CD4-positive, alpha-beta T cell treated with Interleukin-4 for 4 hours (primary cell): Measurements from ENCODE around the gene SLC26A8.
A peak's percentile ranks its signal among the peaks of the same experiment; 100 is the strongest.
"Not testable (repeated sequence)": the region's sequence is repeated elsewhere in the genome, so short reads cannot be mapped to it uniquely, and the experiment has no call there.

Experiments
- DNase-seq: peaks from one replicate; pipeline ENCODE4 v3.0.0-alpha.2; 2020

Gene SLC26A8

DNA sequence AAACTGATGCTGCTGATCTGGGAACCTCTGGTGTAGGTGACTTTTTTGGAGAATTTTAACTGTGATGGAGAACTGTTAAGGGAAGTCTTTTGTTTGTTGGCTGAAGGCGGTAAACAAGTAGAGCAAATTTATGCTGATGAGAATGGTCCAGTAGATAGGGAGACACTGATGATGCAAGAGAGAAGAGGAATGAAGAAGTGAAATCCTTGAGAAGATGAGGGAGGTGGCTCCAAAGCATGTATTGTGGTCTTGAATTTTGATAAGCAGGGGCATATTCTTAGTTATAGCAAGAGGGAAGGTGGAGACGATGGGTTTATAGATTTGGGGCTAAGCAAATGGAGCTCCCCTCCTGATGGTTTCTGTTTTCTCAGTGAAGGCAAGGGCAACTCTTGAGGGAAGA lies 25.1 kb upstream of the SLC26A8 start:
- no peak for DNase-seq

DNA sequence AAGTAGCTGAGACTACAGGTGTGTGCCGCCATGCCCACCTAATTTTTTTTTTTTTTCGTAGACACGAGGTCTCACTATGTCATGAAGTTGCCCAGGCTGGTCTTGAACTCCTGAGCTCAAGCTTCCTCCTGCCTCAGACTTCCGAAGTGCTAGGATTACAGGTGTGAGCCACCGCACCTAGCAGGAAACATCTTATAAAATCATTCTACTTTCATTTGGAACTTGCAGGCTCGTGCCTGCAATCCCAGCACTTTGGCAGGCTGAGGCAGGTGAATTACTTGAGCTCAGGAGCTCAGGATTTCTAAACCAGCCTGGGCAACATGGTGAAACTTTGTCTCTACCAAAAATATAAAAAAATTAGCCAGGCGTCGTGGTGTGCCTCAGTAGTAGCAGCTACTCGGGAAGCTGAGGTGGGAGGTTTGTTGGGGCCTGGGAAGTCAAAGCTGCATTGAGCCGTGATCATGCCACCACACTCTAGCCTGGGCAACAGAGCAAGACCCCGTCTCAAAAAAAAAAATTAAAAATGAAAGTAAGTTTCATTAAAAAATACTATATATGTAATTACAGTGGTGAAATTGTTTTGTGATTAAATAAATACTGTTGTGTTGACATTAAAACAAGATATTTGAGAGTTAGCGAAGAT lies 18.3 kb upstream of the SLC26A8 start:
- DNase-seq, result no peak

DNA sequence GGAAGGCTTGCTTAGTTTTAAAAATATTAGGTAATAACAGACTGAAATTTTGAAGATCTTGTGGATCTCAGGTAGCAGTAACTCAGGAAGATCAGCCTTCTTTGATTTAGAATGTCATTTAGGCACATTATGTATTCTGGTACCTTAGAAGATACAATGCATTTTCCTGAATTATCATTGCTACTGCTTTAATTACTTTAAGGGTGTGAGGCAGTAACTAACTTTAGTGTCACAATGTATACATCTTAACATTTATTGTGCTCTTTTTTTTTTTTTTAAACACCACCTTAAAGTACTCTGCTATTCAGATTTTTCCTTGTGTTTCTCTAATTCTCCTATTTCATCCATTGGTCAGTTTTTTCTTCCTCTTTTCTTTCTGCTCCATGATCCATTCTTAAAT lies 16.5 kb upstream of the SLC26A8 start:
- DNase-seq, result no peak

DNA sequence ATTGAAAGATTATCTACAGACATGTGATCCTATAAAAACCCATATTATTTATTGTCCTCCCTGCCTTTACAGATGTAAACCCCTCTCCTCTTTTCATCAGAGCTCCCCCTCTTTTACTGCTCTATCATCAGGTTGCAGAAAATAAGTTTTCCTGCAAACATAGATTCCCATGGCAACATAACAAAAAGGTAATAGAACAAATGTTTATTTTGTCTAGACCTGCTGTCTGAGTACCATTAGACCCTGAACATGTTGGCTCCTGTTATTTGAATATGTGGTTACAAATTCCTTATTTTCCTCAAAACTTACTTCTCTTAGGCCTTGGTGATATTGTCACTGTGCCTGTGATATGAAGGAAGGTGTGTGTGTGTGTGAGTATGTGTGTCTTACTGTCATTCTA lies 14.7 kb upstream of the SLC26A8 start:
- DNase-seq, result no peak

DNA sequence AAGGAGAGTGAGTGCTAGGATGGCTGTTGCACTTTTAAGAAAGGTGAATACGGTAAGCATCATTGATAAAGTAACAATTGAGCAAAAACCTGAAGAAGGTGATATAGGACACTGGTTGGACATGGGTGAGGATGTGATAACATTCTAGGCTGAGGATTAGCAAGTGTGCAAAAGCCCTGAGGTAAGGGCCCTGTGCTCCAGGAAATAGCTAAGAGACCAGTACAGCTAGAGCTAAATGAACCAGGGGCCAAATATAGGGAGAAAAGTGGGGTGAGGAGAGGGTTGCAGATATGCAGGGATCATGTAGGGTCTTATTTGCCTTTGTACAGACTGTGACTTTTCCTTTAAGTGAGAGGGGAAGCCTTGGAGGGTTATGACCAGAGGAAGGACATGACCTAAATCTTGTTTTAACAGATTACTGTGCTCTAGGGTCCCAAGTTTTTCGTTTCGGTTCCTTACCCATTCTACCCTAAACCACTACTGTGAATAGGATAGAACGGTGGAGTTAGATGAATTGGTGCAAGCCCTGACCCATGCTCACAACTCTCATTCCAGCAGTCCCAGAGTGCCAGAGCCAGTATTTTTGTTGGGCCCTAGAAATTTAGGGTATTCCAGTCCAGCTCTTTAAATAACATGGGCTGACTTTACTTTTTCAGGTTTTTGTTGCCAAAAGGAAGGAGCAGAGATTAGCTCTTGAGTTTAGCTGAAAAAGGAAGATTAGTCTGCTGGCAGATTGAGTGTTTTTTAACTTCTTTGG lies 13.9 kb upstream of the SLC26A8 start:
- no peak for DNase-seq

DNA sequence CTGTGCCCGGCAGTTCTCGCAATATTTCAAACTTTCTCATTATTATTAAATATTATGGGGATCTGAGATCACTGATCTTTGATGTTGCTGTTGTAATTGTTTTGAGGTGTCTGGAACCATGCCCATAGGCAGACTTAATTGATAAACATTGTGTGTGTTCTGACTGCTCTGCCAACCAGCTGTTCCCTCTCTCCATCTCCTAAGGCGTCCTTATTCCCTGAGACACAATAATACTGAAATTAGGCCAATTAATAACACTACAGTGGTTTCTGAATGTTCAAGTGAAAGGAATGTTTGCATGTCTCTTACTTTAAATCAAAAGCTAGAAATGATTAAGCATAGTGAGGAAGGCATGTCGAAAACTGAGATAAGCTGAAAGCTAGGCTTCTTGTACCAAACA lies 10.8 kb upstream of the SLC26A8 start:
- DNase-seq, result no peak

DNA sequence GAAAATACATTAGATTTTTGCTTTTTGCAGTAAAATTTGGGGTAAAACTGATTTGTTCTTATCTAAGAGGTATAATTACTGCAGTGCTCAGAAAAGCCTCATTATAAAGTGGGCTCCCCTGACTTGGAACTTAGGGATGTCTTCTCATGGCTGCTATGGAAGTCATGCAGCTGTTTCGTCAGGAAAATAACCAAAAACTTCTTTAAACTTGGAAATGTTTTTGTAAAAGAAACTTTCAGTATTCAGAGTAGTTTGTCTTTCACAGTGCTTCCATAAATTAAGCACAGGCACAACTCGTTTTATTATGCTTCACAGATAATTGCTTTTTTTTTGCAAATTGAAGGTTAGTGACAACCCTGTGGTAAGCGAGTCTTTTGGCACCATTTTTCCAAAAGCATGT lies 10.0 kb upstream of the SLC26A8 start:
- DNase-seq, result no peak

DNA sequence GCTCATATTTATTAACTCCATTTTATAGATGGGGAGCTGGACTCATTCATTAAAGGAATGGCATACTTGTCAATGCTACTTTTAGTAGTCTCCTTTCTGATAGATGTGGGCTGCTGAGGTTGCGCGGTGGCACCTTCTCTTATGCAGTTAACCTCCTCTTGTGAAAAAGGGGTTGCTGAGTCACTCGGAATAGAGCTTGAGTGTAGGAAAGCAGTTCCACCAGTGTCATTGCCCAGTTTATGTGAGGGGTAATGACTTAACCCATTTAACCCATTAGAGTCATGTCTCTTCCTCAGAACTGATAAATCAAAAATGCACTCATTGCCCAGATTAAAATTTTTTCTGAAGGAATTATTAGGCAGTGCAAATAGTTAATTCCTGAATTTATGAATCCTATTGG lies 9.5 kb upstream of the SLC26A8 start:
- DNase-seq, result peak; percentile 35

DNA sequence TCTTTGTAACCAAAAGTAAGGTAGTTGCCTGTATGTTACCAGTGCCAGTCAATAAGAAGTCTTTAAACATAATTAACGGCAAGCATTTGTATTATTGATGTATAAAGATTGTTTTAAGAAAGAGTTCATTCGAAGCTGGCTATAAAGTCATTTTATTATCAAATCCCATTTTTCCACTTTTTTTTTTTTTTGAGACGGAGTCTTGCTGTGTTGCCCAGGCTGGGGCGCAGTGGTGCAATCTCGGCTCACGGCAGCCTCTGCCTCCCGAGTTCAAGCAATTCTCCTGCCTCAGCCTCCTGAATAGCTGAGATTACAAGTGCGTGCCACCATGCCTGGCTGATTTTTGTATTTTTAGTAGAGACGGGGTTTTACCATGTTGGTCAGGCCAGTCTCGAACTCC lies 8.7 kb upstream of the SLC26A8 start:
- DNase-seq, result not testable (repeated sequence)

DNA sequence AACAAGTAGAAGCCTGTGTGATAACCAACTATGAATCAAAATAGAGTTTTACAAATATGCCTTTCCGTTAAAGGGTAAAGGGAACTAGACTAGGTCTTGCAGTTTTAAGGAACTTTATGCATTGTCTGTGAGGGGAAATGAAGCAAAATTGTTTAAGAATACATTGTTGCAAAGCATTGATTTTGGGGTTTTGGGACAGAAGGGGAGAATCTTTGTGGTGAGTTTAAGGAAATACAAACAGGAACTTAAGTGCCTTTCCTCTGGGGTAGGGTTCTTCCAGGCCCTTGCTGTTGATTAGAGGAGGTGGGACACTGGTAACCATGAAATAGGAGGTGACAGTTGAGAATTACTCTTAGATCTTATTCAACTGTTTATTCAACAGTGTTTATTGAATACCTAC lies 7.8 kb upstream of the SLC26A8 start:
- DNase-seq, result no peak

DNA sequence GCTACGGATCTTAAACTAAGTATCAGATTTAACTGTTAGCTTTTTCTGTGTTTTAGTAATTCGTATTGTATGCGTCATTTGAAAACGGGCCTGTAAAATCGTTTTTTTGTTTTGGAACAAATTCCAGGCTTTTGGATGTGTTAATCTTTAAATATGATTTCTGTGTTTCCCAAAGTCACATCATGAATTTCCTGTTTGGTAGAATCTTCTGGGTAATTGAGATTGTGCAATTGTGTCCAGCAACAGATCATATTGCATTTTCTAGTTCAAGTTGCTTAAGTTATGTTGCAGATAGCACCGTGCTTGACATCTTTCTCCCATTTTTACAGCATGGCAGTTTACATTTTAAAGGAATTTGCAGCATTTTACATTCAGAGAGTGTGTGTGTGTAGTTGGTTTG lies 5.0 kb upstream of the SLC26A8 start:
- no peak for DNase-seq

DNA sequence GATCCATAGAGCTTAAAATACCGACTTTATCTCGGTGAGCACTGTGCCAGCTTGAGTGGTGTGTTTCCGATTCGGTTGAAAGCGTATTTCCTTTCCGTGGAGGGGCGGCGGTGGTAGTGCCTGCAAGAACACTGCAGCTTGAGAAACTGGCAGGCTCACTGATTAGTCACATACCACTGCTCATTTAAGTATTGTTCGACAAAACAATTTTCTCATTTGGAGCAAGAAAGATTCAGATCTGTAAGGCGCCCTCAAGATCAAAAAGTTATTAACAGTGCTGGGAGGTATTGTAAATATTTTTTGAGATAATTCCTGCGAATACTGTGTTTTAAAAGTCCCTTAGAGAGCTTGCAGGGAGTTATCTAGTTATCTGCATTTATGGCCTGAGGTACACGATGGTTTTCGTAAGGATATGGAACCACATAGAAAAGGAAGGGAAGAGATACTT lies 4.5 kb upstream of the SLC26A8 start:
- DNase-seq, result peak; percentile 88

DNA sequence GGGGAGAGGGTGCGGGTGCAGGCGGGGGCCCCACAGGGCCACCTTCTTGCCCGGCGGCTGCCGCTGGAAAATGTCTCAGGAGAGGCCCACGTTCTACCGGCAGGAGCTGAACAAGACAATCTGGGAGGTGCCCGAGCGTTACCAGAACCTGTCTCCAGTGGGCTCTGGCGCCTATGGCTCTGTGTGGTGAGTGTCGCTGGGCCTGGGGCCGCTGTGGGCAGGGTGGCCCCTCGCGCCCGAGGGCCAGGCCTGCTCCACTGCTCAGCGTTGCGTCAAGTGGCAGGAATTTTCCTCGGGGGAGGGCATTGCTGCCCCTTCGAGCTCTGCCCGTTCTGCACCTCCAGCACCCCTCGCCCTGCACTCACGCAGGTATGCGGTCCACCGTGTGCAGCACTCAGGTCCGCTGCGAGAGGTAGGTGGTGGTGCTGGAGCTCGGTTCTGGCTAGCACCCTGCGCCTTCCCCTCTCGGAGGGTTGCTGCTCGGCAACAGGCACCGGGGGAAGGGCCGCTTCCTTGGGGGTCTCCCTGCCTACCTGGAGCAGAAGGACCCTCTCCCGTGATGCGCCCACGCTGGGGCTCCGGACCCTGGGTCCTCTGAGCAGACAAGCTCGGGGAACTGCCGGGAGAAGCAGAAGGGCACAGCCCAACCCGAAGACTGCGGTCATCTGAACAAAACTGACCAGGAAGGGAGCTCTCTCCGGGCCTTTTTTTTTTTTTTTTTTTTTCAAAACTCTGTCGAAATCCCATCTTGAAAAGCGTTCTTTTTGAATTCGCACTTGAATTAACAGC lies 3.8 kb upstream of the SLC26A8 start:
- DNase-seq, result peak; percentile 24

DNA sequence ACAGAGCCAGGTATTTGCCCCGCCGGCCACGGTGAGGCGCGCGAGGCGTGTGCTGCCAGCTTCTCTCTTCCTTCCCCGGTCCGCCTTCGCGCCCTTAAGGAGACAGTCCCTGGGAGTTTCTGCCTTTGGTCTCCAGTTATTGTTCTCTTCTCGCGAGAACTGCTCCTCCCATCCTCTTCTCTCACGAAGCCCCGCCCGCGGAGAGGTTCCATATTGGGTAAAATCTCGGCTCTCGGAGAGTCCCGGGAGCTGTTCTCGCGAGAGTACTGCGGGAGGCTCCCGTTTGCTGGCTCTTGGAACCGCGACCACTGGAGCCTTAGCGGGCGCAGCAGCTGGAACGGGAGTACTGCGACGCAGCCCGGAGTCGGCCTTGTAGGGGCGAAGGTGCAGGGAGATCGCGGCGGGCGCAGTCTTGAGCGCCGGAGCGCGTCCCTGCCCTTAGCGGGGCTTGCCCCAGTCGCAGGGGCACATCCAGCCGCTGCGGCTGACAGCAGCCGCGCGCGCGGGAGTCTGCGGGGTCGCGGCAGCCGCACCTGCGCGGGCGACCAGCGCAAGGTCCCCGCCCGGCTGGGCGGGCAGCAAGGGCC lies 3.2 kb upstream of the SLC26A8 start, which contains the start of gene MAPK14:
Gene MAPK14 (plus strand): TSS at position 308 of the 587 bp plus-strand sequence. CDS start 350 bp downstream, outside the sequence.
- peak; percentile 100 for DNase-seq

DNA sequence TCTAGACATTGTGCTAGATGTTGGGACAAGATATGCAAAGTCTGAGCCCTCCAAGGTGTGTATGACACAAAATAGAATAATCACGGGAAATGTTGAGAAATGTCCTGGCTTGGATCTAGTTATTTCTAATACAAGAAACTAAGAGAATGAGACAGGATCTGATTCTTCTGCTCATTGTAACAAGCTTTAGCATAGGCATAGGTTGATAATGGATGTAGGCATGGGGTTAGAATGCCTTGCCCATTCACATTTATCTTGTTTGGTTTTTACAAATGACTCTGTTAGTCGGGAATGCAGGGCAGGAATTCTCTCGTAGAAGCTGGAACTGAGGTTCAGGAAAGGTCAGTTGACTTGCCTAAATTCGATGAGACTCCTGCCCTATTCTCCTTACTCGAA lies 1.5 kb upstream of the SLC26A8 start:
- DNase-seq, result no peak

DNA sequence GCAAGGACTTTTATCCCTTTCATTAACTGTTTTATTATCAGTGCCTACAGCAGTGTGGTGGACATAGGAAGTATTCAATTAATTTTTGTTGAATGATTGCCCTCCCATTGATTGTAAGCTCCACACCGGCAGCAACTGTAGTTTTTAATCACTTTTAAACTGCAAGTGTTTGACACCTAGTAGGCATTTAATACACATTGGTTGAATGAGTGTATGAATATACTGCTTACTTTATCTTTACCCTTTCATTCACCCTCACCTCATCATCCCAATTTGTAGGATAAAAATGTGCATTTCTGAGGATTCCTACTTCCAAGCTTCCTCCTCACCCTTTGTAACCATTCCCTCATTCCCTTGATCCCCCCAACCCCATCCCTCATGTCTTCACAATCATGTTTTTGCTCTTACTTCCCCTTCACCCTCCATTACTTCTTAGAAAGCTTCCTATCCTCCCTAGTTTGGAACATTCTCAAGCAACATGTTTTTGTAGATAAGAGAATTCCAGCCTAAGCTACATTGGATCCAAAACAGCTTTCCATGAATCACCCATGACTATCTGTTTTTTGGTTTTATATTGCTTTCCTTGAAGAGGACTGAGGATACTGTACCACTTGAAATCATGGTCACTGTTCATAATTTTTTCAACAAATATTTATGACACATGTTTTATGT lies 955 bp upstream of the SLC26A8 start:
- no peak for DNase-seq

DNA sequence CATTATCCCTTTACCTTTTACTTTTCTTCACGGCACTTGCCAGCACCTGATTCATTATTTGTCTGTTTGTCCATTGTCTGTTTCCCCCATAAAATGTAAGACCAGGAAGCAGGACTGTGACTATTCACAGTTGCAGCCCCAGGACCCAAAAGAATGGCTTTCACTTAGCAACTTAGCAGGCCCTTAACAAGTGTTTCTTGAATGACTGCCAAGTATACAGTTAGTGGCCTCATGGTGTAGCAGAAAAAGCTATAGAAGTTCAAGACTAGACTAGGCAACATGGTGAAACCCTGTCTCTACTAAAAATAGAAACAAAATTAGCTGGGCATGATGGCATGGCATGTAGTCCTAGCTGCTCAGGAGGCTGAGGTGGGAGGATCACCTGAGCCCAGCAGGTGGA lies 4.3 kb downstream of the SLC26A8 start:
- DNase-seq, result no peak

DNA sequence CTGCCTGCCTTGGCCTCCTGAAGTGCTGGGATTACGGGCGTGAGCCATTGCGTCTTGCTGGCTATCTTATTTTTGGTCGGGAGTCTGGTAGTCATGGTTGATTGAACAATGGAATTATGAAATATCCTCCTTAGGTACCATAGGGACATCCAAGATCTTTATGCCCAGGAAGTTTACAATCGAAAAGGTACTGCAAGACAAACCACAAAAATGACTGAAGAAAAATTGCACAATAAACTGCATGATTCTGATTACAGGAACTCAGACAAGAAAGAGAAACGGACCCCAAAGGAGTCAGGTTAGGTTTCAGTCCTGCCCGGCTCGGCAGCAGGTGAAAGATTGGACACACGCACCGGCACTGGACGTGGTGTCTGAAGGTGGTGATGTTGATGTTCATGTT lies 5.3 kb downstream of the SLC26A8 start:
- DNase-seq, result no peak

DNA sequence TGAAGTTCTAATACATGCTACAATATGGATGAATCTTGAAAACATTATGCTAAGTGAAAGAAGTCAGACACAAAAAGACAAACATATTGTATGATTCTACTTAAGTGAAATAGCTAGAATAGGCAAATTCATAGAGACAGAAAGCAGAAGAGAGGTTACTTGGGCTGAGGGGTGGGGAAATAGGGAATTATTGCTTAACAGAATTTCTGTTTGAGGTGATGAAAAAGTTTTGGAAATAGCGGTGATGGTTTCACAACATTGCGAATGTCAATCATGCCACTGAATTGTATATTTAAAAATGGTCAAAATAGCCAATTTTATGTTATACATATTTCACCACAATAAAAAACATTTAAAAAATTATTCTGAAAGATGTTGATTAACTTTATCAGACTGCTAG lies 6.1 kb downstream of the SLC26A8 start:
- no peak for DNase-seq

DNA sequence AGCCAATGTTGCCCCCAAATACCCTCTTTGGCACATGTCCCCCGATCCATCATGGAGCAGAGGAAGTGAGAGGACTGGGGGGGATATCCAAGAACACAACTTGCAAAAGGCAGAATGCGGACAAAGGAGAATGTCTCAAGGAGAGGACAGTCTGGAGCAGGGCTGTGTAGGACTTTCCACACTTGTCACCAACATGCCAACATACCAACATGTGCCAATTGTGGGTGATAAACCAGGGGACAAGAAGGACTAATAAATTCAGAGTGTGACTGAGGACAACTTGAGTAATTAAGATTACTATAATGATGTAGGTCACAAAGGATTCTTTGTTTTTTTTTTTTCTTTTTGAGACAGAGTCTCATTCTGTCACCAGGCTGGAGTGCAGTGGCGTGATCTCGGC lies 8.8 kb downstream of the SLC26A8 start:
- no peak for DNase-seq

DNA sequence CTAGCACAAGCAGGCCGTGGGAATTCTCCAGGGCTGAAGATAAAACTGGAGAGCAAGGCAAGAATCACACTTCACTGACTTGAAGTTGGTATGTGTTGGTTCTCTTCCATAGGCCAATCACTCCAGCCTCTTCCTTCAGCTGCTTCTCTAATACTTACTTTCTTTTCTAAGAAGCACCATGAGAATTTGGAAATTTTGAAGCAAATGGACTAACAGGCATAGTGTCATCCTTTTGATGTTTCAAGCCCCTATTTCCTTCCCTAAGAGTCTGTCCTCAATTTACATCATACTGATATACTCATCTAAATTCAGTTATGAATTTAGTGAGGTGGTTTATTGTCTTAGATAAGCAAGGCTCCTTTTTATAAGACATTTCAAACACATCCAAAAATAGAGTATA lies 24.0 kb downstream of the SLC26A8 start:
- no peak for DNase-seq

DNA sequence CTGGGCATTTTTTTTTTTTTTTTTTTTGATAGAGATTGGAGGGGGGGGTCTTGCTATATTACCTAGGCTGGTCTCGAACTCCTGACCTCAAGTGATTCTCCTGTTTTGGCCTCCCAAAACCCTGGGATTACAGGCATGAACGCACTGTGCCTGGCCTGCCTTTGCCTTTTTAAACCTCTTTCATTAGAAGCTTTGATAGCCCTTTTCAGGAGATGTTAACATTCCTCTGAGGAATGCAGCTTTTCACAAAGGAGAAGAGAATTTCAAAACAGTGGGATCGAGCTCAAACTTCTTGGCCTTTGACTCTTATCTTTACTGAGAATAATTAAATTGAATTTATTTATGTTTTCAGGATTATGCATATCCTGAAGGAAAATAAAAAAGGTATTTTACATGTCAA lies 31.3 kb downstream of the SLC26A8 start:
- DNase-seq, result no peak

DNA sequence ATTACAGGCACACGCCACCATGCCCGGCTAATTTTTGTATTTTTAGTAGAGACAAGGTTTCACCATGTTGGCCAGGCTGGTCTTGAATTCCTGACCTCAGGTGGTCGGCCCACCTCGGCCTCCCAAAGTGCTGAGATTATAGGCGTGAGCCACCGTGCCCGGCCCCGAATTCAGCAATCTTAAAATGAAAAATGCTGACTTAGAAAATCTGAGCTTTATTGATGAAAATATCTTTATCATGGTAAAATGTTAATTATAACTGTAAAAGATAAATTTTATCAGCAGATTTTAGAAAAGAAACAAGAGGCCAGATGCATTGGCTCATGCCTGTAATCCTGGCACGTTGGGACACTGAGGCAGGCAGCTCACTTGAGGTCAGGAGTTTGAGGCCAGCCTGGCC lies 36.4 kb downstream of the SLC26A8 start:
- DNase-seq, result not testable (repeated sequence)
